Femur (tissue), 1 donor: ENCODE measurements around the gene PSMB3.

ENCODE experiments used
- DNase-seq: peaks from one replicate; pipeline ENCODE4 v3.0.0-alpha.2; 2017

The PSMB3 gene

DNA sequence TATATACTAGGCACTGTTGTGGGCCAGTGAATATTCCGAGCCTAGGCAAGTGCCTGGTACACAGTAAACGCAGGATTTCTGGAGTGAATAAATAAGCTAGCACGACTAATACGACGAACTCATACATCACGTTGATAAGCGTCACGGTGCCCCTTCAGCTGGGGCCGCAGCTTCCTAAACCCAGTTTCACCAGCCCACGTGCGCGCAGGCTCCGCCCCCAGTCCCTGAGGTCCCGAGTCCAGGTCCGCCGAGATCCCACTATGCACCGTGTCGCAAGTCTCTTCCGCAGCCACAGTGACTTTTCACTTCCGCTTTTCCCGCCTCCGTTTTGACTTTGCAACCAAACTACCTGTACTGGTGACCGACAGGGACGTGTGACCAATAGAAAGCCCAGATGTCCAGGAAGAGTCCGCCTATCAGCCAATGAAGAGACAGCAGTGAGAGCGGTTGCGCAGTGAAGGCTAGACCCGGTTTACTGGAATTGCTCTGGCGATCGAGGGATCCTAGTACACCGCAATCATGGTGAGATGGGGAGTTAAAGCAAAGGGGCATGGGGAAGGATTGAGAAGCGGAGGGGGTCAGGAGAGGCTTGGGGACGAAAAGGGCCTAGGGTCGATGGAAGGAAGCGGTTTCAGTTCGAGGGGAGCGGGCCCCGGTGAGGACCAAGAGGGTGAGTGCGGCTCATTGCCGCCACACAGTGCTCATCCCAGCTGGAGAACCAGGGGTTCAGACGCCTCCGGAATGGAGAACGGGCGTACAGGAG is at the start of gene PSMB3:
TSS of gene PSMB3 (plus strand) at position 434 of the 763 bp plus-strand sequence. CDS start at position 520, 86 bp downstream.
- peak; percentile 99 for DNase-seq

DNA sequence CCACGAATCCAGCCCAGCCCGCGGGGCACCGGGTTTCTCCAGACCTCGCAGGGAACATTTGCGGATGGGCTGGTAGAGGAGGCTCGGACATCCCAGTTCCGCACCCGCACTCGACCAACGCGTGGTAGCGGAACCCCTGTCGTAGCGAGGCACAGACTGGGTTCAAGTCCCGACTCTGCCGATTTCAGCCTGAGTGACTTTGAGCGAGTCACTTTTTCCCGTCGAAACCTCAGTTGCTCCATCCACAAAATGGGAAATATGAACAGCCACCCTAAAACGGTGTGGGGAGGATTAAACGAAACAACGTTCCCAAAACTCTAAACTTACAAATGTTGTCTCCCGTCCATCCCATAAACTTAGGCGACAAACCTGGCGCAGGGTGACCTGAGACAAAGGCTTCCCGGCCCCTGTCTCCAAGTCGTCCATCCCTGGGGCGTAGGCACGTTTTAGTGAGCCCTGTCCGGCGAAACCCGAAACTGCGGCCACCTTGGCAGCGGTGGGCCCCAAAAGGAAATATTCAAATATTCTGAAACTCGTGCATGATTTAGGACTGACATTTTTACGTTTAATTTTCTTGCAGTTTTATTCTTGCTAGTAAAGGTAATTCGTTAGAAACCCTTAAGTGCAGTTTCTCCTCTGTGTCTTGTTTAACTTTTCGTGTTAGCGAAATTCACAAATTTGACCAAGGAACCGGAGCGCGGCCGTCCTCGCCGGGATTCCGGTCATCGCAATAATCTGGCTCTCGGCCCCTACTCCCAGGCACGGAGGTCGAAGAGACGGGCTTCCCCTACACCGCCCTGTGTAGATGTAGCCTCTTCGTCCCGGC is 49.4 kb upstream of the PSMB3 start:
- DNase-seq = no peak

DNA sequence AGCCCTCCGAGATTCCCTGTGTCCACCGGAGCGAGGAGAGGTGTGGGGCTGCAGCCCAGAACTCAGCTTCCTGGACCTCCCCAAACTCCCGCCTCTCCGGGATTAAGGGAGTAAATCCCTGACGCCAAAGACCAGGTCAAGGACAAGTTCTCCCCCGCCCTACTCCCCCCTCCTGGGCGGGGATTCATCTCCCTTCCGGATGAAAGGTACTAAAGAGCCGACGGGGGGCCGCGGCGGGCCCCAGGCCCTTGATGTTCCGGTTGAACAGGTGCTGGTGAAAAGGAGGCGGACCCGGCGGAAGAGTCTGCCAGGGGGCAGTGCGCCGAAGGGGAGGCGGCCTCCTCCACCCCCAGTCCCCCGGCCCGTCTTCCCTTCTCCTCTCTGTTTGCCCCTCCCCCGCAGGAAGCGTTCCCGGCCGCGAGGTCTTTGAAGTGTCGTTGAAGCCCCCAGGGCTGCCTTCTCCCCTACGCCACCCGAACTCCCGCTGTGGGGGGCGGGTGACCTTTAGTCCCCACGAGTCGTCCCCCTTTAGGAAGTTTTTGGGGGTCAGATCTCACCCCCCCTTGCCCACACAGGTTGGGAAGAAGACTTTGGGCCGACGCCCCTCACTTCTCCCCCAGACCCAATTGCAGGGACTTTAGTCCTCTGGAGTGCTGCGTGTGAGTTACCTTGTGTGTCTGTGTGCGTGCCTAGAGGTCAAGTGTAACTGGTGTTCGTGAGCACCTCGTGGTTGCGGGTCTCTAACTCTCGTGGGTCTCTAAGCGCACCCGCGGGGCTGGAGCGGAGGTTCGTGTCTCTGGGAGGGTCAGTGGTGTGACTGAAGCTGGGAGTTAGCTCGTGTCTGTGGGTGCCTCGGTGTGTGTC is 48.6 kb upstream of the PSMB3 start:
- peak; percentile 76 for DNase-seq

DNA sequence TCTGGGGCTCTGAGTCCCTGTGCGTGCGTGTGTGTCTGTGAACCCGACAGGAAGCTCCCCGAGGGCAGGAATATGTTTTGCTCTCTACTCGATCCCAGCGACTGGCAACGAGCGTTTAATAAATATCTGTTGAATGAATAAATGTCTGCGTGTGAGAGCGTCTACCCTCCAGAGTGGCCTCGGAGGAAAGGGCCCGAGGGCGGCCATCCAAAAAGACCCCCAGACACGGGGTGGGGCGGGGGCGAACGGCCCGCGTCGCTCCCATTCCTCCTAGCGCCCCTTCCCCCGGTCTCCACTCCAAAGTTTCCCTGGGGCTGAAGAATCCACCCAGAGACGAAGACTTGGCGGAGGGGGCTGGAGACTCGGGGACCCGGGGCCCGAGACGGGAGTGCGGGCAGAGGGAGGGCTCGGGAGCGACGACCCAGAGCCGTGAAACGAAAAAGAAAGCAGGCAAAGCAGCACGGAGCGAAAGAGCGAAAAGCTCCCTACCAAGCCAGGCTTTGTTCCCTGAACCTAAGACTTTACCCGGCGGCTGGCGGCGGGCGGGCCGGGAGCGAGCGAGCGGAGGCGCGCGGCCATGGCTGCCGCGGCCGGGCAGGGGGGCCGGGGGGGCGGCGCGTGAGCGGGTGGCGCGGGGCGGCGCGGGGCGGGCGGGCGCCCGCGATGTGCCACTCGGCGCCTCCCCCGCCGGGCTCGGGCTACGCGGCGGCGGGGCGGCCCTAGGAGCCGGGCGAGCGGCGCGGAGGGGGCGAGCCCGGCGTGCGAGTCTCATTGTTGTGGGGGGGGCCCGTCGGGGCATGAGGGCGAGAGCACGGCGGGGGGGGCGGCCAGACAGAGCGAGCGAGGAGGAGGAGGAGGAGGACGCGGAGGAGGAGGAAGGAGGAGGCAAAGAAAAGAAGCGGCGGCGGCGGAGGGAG is 47.7 kb upstream of the PSMB3 start, which contains the start of gene MLLT6:
TSS of gene MLLT6 (plus strand) at position 668 of the 917 bp plus-strand sequence. CDS start 360 bp downstream, outside the sequence.
- peak; percentile 86 for DNase-seq

DNA sequence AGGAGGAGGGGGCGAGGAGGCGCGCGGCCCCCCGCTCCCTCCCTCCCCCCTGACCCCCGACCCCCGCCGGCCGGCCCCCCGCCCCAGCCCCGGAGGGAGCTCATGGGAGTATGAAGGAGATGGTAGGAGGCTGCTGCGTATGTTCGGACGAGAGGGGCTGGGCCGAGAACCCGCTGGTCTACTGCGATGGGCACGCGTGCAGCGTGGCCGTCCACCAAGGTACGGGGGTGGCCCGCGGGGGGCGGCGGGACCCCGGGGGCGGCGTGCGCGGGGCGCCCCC is 47.1 kb upstream of the PSMB3 start:
- DNase-seq = no peak

DNA sequence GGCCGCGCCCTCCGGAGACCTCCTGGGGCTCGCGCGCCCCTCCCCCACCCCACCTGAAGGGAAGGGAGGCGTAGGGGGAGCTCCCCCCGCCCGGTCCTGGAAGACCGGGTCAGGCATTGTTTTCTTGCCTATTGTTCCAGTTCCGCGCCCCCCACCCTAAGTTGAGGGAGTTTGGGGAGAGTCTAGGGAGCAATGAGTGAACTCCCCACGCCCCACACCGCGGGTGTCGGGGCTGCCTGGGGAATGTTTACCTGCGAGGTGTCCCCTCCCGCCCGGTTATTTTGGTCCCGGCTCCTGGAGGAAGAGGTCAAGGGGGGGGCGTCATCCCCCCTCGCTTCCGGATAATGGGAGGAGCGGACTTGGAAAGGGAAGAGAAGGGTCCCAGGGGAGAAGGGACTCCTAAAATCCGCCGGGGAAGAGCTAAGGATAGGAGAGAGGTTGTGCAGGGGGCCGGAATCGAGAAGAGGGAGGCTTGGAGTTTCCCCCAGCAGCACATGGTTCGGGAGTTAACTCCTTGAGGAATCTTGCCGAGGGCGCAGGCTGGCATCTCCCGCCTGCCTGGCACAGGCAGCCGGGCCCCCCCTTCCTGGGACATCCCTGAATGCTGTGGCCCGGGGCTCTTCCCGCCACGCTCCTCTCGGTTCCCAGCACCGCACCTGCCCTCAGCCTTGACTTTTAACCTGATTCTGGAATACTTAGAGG is 46.6 kb upstream of the PSMB3 start:
- peak; percentile 63 for DNase-seq

DNA sequence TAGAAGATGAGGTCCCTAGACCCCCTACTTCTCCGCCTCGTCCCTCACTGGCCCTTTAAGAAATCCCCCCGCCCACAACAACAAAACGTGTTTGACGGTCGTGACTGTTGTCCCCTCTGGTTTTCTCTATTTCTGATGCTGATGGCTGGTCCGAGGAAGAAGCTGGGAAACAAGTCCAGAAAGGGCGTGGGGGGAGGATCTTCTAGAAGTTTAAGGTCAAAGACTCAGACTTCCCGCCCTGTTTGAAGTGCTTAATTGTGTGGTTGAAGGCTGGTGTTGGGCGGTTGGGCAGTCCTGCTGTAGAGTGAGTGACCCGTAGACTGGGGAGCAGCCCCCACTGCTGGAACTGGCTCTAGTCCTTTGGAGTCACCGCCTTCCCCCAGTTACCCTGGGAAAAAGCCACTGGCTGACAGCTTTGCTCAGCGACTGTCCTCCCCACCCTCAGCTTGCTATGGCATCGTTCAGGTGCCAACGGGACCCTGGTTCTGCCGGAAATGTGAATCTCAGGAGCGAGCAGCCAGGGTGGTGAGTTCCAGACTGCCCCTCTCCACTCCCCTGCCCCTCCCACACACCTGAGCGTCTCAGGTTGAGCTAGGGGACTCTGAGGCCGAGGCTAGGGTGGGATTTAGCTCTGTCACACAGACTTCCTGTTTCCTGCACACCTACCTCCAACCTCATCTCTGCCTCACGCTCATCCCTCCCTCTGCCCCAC is 45.9 kb upstream of the PSMB3 start:
- DNase-seq = peak; percentile 50

DNA sequence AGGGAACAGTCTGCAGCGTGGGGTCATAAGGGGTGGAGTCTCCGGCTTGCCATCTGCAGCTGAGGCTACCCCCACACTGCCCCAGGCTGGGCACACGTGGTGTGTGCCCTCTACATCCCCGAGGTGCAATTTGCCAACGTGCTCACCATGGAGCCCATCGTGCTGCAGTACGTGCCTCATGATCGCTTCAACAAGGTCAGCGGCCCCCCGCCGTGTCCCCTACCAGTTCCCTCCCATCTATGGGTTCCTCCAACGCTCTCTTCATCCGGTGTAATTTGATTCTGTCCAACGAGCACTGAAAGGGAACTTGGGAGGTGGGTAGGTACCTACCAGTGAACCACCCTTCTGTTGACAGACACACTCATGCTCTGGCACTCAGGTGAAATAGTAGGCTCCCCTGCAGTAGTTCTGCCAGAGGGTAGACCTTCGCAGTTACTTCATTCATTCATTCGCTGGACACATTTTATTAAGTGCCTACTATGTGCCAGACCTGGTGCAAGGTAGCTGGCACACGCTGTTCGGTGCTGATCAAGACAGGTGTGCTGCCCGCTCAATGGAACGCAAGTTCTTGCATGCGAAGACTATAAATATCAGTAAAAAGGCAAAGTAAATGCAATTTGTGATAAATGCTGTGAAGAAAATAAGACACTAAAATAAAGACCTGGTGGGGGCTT is 44.7 kb upstream of the PSMB3 start:
- DNase-seq = no peak

DNA sequence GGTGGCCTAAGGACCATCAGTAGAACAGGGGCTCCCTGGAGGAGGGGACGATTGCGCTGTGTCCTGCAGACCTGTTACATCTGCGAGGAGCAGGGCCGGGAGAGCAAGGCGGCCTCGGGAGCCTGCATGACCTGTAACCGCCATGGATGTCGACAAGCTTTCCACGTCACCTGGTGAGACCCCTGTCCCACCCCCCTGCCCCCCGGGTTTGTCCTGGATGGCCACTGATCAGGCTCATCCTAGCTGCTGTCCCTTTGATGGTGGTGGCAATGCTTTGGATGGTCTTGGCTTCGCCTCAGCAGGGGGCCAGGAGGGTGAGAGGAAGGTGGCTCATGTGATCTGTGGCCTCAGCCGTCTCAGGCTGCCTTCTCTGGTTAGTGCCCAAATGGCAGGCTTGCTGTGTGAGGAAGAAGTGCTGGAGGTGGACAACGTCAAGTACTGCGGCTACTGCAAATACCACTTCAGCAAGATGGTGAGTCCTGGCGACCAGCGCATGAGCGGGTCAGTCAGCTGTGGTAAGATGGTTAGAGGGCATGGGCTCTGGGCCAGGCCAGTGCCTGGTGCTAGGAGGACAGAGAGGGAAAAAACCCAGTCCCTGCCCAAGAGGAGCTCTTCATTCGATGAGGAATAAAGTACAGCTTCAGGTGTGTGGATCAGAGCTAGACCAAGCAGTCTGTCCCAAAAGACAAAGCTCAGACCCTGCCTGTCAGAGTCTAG is 43.3 kb upstream of the PSMB3 start:
- DNase-seq = no peak

DNA sequence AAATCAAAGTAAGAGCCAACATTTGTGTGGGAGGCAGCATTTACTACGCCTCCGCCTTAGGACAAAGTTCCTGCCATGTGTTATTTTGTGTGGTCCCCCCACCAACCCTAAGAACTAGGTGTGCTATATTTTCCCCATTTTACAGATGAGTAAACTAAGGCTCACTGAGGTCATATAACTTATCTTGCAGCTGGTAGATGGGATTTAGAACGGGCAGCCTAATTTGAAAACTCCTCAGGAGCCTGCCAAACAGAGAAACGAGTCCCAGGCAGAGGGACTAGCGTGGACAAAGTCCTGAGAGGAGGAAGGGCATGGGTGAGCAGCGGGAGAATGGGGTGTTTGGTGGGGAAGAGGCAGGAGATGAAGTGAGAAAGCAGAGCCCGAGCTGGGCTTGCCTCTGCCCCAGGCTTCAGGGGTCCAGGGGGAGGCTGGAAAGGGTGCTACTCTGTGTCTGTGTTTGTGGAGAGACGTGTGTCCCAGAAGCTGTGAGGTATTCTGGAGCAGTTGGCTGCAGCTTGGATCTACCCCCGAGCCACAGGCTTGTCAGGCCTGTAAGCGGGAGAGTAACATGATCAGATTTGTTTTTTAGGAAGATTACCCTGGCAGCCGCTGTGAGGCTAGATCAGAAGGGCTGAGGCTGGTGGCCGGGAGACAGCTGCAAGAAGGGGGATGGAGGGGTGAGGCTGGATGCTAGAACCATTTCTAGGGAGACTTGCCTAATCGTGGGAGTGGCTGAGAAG is 42.5 kb upstream of the PSMB3 start:
- peak; percentile 67 for DNase-seq

DNA sequence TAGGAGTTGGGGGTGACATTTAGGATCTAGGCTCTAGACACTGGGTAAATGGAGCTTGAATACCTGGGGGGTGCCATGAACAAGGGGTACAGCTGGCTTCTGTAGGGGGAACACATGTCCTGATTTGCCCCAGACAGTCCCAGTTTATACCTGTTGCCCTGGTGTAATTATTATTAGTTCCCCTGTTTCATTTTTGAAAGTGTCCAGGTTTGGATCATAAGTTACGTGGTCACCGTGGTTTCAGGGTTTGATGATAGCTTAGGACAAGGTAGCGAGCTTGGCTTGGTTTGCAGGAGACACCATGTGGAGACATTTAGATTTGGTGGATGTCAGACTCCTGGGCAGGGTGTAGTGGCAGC is 42.0 kb upstream of the PSMB3 start:
- no peak for DNase-seq

DNA sequence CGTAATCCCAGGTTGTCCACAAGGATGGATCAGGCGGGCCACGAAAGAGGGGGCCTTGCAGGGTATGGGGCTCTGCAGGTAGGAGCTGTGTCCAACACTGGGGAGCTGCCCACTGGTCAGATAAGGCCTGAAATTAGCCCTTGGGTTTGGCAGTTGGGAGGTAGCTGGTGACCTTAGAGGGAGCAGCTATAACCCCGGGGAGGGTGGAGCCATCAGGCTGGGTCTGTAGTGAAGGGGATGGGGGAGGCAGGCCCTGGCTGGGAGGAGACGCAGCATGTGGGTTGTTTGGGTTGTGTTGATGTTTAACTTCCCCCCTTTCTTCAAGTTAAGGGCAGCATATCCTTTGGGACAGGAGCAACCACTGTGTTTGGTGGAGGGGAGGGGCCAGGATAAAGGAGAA is 41.6 kb upstream of the PSMB3 start:
- no peak for DNase-seq

DNA sequence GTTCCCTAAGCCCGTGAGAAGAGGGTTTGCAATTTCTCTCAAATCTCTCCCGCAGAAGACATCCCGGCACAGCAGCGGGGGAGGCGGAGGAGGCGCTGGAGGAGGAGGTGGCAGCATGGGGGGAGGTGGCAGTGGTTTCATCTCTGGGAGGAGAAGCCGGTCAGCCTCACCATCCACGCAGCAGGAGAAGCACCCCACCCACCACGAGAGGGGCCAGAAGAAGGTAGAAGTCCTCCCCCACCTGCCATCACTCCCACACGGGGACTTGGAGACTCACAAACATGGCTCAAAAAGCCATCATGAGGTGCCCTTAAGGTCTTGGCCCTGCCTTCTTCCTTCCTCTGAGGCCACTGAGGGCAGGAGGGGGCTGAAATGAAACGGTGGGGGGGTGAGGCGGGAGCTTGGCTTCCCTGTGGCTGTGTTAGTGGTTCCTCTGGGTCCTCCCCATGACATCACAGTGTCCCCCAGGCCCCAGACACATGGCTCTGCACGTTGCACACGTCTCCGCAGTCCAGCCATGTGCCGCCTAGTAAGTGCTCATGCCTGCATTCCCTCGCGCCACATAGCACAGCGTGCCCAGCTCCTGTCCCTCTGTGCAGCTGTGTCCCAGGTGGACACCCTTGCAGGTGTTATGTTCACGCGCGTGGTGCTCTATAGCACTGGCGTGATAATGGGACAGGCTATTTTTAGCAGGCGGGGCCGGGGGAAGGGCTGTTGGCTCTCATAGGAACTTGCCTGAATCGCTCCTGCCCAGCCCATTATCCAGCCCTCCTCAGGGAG is 40.6 kb upstream of the PSMB3 start:
- peak; percentile 23 for DNase-seq

DNA sequence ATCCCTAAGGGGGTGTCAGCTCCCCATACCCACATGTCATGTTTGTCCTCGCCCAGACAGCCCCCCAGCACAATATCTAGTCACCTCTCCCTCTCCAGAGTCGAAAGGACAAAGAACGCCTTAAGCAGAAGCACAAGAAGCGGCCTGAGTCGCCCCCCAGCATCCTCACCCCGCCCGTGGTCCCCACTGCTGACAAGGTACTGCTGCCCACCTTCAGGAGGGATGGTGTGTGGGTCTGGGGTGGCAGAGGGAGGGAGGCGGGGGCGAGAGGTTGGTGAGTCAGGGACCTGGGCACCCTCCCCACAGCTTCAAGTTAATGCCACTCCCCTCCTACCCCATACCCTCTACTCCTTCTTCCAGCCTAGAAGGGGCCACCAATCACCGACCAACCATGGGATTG is 39.9 kb upstream of the PSMB3 start:
- DNase-seq = no peak

DNA sequence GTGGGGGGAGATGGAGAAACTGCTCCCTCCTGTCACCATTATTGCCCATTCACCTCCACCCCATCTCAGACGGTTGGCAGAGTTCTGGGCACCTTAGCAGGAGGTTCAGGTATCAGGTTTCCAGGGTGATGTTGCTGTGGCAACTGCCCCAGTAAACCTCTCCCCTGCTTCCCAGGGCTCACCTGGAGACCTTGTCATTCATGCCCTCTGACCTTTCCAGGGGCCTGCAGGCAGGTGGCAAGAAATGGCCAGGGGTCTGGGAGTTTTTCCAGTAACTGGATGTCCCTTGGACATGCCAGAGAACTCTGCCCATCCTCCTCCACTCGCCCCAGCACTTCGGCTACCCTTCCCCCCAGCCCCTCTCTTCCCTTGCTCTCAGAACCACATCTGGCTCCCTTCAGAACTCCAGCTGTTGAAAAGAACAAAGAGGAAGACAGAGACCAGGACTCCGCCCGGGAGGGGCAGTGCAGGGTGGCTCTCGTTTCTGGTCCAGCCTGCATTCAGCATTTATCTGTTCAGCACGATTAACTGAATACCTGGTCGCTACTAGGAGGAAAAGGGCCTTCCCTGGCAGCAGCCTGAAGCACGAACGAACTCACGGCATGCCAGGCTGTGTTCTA is 39.0 kb upstream of the PSMB3 start:
- no peak for DNase-seq

DNA sequence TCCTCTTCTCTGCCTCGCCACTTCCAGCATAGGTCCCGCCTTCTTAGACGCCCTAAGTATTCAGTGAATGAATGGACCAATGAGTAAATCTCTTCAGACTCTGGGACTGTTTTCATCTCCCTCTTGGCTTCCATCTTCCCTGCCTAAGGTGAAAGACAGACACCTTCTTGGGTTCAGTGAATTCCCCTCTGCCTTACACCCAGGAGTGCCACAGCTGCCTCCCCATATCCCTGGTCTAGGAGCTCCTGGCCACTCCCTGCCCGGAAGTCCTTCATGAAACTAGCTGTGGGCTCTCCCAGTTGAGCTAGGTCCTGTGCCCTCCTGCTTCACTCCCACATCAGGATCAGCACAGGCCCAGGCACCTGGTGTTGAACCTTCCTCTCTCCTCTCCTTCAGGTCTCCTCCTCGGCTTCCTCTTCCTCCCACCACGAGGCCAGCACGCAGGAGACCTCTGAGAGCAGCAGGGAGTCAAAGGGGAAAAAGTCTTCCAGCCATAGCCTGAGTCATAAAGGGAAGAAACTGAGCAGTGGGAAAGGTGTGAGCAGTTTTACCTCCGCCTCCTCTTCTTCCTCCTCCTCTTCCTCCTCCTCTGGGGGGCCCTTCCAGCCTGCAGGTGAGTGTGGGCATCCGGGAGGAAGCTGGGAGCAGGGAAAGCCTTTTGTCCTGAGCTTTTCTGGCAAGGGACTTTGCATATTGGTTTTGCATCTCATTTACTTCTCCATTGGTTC is 37.2 kb upstream of the PSMB3 start:
- no peak for DNase-seq
